T-helper 17 cell (primary cell): ENCODE measurements around the gene LGALS13. TPM values are rescaled to one million over a fixed set of nuclear protein-coding genes. Genes with fewer than 3 reads are reported as not detected.

Experiments
- ATAC-seq: fragments of 150-1000 bp; cut with Tn5 transposase; 2 replicates; pipeline ENCODE4 v1.10.0; 2021; ENCODE audit warnings: mild to moderate bottlenecking, moderate library complexity
- DNase-seq, 3 donors: peaks; one replicate each; pipeline versions ENCODE4 v3.0.0 to v3.0.0-alpha.2; 2020 to 2021
- H3K9me3 ChIP-seq: one replicate; pipeline ENCODE4 v1.7.0; 2013; ENCODE audit warnings: low read length, mild to moderate bottlenecking; ENCODE audit not compliant: control insufficient read depth, poor library complexity, severe bottlenecking
- H3K27ac Mint-ChIP-seq: one replicate; pipeline ENCODE4 v1.8.0; 2022; ENCODE audit warnings: mild to moderate bottlenecking, moderate library complexity, mixed read lengths
- H3K27me3 Mint-ChIP-seq: one replicate; pipeline ENCODE4 v1.8.0; 2022; ENCODE audit warnings: mixed read lengths
- H3K36me3 Mint-ChIP-seq: one replicate; pipeline ENCODE4 v1.8.0; 2022; ENCODE audit warnings: low read depth, mixed read lengths
- H3K4me1 Mint-ChIP-seq: one replicate; pipeline ENCODE4 v1.8.0; 2022; ENCODE audit warnings: mild to moderate bottlenecking, mixed read lengths
- H3K4me3 Mint-ChIP-seq: one replicate; pipeline ENCODE4 v1.8.0; 2022; ENCODE audit warnings: mild to moderate bottlenecking, moderate library complexity, mixed read lengths
- total RNA-seq, 4 donors: library from RNA in 2 of 4; stranded (reverse) in 2 of 4; gene quantifications; one replicate each; pipeline ENCODE4 v1.2.3 and lab custom pipeline; 2022 to 2026

LGALS13 gene
- total RNA-seq, 2 donors from 2014 or later, result not detected

- no peak for ATAC-seq
- Mint-ChIP-seq H3K27ac (no peak overlapping the region), H3K4me1 (no peaks in the 10 kb centered on the region), H3K4me3 (no peak overlapping the region), H3K36me3 (peaks cover 5% of the 10 kb centered on the region), H3K27me3 (peaks cover 74% of the 10 kb centered on the region)
- DNase-seq, result no peak
- no peaks in the 10 kb centered on the region for H3K9me3 ChIP-seq
These were observed 35.6 kb downstream of the LGALS13 start for GRCh38 chr19:39637891-39638290.

GRCh38 chr19:39641773-39642172, 39.4 kb downstream of the LGALS13 start:
- H3K27ac Mint-ChIP-seq, result no peak overlapping the region

GRCh38 chr19:39643591-39643990, 41.3 kb downstream of the LGALS13 start:
- no peak for ATAC-seq
- H3K9me3 ChIP-seq, result no peaks in the 10 kb centered on the region
- no peak for DNase-seq
- H3K27me3 Mint-ChIP-seq, result peaks cover 81% of the 10 kb centered on the region
- H3K4me1 Mint-ChIP-seq, result no peaks in the 10 kb centered on the region
- H3K4me3 Mint-ChIP-seq, result no peak overlapping the region
- H3K36me3 Mint-ChIP-seq, result no peaks in the 10 kb centered on the region
- H3K27ac Mint-ChIP-seq, result no peak overlapping the region

More at GRCh38 chr19:39641773-39642172, 39.4 kb downstream of the LGALS13 start:
- Mint-ChIP-seq H3K4me3 (no peak overlapping the region), H3K4me1 (no peaks in the 10 kb centered on the region), H3K27me3 (peaks cover 81% of the 10 kb centered on the region), H3K36me3 (peaks cover 5% of the 10 kb centered on the region)
- H3K9me3 ChIP-seq, result no peaks in the 10 kb centered on the region
- ATAC-seq, result no peak
- DNase-seq, result no peak

- H3K27me3 Mint-ChIP-seq, result peaks cover 84% of the 10 kb centered on the region
- no peaks in the 10 kb centered on the region for H3K4me1 Mint-ChIP-seq
These were observed 43.6 kb downstream of the LGALS13 start for GRCh38 chr19:39645800-39646411.

GRCh38 chr19:39647918-39648317, 45.6 kb downstream of the LGALS13 start:
- ATAC-seq (no peak), DNase-seq (no peak)
- H3K4me3 Mint-ChIP-seq, result no peak overlapping the region
- no peaks in the 10 kb centered on the region for H3K9me3 ChIP-seq
- H3K4me1 Mint-ChIP-seq, result no peaks in the 10 kb centered on the region
- no peak overlapping the region for H3K27ac Mint-ChIP-seq
- H3K36me3 Mint-ChIP-seq, result peaks cover 3% of the 10 kb centered on the region
- H3K27me3 Mint-ChIP-seq, result peaks cover 84% of the 10 kb centered on the region

More at GRCh38 chr19:39645800-39646411, 43.6 kb downstream of the LGALS13 start:
- no peak overlapping the region for H3K27ac Mint-ChIP-seq
- DNase-seq (no peak), ATAC-seq (no peak)
- no peaks in the 10 kb centered on the region for H3K9me3 ChIP-seq
- H3K4me3 Mint-ChIP-seq, result no peak overlapping the region
- no peaks in the 10 kb centered on the region for H3K36me3 Mint-ChIP-seq

GRCh38 chr19:39655613-39656012, 53.3 kb downstream of the LGALS13 start, which contains the start of gene LGALS16:
TSS of gene LGALS16 (plus strand) at chr19:39655913. CDS start at chr19:39655962, 49 bp downstream.
- H3K9me3 ChIP-seq, result no peaks in the 10 kb centered on the region
- no peak for ATAC-seq
- peaks cover 9% of the 10 kb centered on the region for H3K36me3 Mint-ChIP-seq
- no peak for DNase-seq
- H3K4me1 Mint-ChIP-seq, result peaks cover 6% of the 10 kb centered on the region
- peaks cover 81% of the 10 kb centered on the region for H3K27me3 Mint-ChIP-seq
- no peak within 1 kb of the TSS for H3K27ac Mint-ChIP-seq
- H3K4me3 Mint-ChIP-seq, result no peak within 1 kb of the TSS

Other genes starting within 250 kb of the LGALS13 start
- gene PAF1, start 211.4 kb upstream of the LGALS13 start, total RNA-seq, result 100 to 1,000 TPM; 113 to 127 TPM
- gene MED29, start 211.1 kb upstream of the LGALS13 start, total RNA-seq, result 10 to 100 TPM; 43.4 to 43.6 TPM
- gene ZFP36, start 195.7 kb upstream of the LGALS13 start, total RNA-seq, result 1,000 to 10,000 TPM; 1,082 to 1,318 TPM
- gene PLEKHG2, start 189.9 kb upstream of the LGALS13 start, total RNA-seq, result 100 to 1,000 TPM; 119 to 129 TPM
- 1,000 to 10,000 TPM; 3,790 to 3,904 TPM for gene RPS16, start 166.6 kb upstream of the LGALS13 start, total RNA-seq
- gene SUPT5H, start 156.9 kb upstream of the LGALS13 start, total RNA-seq, result 100 to 1,000 TPM; 346 to 352 TPM
- 10 to 100 TPM; 44.9 to 53.0 TPM for gene TIMM50, start 121.7 kb upstream of the LGALS13 start, total RNA-seq
- not detected for gene DLL3, start 103.6 kb upstream of the LGALS13 start, total RNA-seq
- not detected for gene SELENOV, start 87.4 kb upstream of the LGALS13 start, total RNA-seq
- gene EID2B, start 69.7 kb upstream of the LGALS13 start, total RNA-seq, result 1 to 10 TPM; 3.9 to 4.9 TPM
- 10 to 100 TPM; 14.4 to 15.1 TPM for gene EID2, start 62.4 kb upstream of the LGALS13 start, total RNA-seq
- not detected for gene LGALS16, start 53.4 kb downstream of the LGALS13 start, total RNA-seq
- gene LGALS14, start 102.0 kb downstream of the LGALS13 start, total RNA-seq, result not detected
- 1 to 10 TPM; 1.9 to 8.2 TPM for gene CLC, start 135.5 kb downstream of the LGALS13 start, total RNA-seq
- gene LEUTX, start 176.3 kb downstream of the LGALS13 start, total RNA-seq, result not detected
- gene DYRK1B, start 231.6 kb downstream of the LGALS13 start, total RNA-seq, result 10 to 100 TPM; 47.5 to 55.5 TPM
- gene FBL, start 243.9 kb downstream of the LGALS13 start, total RNA-seq, result 100 to 1,000 TPM; 255 to 264 TPM